AML-193 (cell line): Measurements from ENCODE around the gene C17orf114.
A peak's percentile ranks its signal among the peaks of the same experiment; 100 is the strongest.

ENCODE experiments used
- DNase-seq, 2 experiments: peaks; one replicate each; lab custom pipeline; 2025; lab: John Stamatoyannopoulos, UW

The C17orf114 gene

DNA sequence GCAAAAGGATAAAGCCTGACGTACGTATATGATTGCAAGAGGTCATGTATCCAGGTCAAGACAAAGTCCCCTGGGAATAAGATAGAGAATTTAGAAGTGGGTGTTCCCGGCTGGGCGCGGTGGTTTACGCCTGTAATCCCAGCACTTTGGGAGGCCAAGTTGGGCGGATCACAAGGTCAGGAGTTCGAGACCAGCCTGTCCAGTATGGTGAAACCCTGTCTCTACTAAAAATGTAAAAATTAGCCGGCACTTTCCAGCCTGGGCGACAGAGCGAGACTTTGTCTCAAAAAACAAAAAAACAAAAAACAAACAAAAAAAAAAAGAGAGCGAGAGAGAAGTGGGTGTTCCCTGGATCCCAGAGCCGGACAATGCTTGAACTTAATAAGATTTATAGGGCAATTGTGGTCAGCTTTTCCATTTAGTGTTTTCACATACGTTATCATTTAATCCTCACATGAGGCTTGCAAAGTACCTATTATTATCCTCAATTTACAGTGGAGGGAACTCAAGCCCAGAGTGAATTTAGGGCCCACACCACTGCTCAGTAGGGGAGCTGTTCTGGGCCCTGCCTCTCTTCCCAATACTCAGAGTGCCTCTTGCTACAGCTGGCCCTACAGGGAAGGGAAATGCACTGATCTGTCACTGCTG lies 13.8 kb downstream of the C17orf114 start:
- no peak for DNase-seq

- DNase-seq, result no peak
Measured at GRCh38 chr17:4786516-4786915, 15.6 kb downstream of the C17orf114 start.

GRCh38 chr17:4786106-4786511 lies 16.0 kb downstream of the C17orf114 start, which contains the start of gene VMO1:
VMO1 (minus strand) TSS chr17:4786364; CDS start chr17:4786352, 12 bp downstream.
- DNase-seq, result no peak

DNA sequence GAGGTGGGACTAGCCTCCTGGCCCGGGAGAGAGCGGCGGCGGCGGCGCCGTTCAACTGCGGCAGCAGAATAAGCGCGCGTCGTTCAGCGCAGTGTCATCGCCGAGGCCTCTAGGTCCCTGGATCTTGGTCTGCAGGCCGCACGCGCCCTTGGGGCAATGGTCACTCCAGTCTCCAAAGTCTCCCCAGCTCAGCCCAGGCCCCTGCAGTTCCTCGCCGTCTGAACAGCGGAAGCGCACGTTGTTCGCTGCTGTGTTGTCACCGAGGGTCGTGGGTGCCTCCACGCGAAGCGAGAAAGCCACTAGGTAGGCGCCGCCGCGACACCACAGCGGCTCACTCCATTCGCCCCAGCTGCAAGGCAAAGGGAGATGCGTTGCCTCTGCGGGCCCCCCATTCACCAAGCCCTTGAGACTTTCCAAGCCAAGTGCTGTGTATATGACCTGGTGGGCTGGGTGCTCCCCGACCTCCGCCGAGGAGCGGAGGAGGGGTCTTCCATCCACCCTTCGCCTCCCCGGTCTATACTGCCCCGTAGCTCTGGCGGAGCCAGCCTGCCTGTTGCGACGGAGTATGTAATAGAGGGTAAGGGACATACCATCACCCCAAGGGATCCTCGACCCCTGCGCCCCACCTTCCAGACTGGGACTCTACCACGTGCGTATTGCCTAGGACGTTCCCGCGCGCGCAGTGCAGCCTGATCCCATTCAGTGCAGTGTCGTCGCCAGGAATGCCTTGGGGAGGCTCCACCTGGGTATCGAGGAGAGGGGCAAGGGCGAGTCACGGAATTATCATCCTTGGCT lies 16.6 kb downstream of the C17orf114 start:
- no peak for DNase-seq

- DNase-seq, result no peak
Measured at GRCh38 chr17:4782652-4783051, 19.5 kb downstream of the C17orf114 start.

- no peak for DNase-seq
Measured at GRCh38 chr17:4780325-4780955, 21.7 kb downstream of the C17orf114 start.

DNA sequence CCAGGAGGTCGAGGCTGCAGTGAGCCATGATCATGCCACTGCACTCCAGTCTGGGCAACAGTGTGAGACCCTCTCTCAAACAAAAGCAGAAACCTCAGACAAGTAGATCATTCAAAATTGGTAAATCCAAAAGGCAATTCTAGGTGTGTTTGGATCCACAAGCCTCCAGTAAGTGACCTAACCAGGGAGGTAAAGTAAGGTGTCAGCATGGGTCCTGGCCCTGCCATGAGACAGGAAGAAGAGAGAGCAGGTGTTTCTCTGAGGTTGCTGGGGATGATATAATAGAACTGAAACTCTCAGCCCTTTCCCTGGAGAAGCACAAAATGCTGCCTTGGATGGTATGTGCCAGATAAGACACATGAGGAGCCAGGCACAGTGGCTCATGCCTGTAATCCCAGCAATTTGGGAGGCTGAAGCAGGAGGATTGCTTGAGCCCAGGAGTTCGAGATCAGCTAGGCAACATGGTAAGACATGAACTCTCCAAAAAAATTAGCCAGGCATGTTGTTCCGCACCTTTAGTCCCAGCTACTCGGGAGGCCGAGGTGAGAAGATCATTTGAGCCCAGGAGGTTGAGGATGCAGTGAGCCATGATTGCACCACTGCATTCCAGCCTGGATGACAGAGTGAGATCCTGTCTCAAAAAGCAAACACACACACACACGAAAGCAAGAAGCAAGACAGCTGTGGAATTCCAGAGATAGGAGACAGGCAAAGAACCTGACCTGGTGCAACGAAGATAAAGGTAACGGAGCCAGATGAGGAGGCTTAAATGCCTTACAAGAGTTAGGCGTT lies 24.0 kb downstream of the C17orf114 start:
- no peak for DNase-seq

DNA sequence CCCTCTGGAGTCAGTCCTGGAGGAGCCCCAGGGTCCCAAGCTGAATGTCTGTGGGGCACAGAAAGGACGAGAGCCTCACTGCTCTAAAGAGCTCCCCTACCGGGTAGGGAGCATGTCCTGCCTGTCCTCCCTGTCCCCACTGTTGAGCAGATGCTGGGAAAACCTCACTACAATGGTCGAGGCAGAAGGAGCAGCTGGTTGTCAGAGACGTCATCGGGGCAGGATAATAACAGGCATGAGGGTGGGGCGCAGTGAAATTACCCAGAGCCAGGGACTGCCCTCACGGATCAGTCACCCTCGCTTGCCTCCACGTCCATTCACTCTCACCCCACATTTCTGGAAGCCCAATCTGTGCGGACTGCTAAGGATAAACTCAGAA lies 29.9 kb downstream of the C17orf114 start:
- DNase-seq, result no peak

GRCh38 chr17:4771519-4772234 lies 30.5 kb downstream of the C17orf114 start, which contains the start of gene TM4SF5:
TM4SF5 (plus strand) TSS chr17:4771886; CDS start chr17:4771923, 37 bp downstream.
- DNase-seq, result no peak

GRCh38 chr17:4769628-4770027 lies 32.5 kb downstream of the C17orf114 start:
- no peak for DNase-seq

DNA sequence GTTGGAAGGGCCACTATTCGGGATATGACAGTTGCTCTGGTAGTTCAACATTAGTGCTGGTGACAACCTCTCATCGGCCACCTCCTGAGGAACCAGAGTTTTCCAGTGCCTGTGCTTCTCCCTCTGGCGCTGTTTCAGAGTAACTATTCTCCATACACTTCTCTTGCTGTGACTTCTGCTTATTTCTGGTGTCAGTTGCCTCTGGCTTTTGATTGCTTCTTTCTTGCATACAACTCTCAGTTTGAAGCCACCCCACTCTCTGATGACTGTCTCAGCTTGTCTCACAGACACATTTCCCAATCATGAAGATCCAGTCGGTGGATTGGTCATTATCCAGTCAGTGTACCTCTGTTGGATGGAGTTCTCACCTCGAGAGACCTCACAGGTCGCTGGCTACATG lies 33.8 kb downstream of the C17orf114 start:
- no peak for DNase-seq

- no peak for DNase-seq
Measured at GRCh38 chr17:4766723-4767122, 35.4 kb downstream of the C17orf114 start.

DNA sequence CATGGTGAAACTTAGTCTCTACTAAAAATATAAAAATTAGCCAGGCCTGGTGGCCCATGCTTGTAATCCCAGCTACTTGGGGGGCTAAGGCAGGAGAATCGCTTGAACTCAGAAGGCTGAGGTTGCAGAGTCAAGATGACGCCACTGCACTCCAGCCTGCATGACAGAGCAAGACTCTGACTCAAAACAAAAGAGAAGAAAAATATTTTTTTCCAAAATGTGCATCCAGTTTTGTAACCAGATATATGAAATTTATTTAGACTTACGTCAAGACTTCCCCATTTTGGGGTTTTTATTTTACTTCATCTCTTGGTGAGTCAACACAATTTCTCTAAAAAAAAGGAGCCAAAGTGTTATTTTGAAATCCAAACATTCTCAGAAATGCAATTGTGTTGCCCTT lies 35.9 kb downstream of the C17orf114 start:
- DNase-seq, result peak; percentile 37 to 45

DNA sequence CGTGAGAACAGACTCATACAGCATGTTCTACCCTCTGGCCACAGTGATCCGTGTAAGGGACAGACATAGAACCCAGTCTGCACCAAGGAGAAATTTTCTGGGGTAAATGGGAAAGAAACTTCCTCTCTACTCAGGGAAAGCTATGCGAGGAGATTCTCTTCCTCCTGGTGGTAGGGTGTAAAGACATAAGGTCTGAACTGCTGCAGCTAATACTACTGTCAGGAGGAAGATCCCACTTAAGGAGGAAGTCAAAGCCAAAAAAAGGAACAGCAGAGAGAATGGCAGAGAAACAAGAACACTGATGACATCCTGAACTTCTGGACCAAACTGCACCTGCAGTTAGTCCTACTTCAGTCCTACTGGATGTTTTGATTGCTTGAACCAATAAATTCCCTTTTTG lies 37.5 kb downstream of the C17orf114 start:
- DNase-seq, result peak; percentile 27 to 47

- DNase-seq, result no peak
Measured at GRCh38 chr17:4759776-4760236, 42.3 kb downstream of the C17orf114 start.

DNA sequence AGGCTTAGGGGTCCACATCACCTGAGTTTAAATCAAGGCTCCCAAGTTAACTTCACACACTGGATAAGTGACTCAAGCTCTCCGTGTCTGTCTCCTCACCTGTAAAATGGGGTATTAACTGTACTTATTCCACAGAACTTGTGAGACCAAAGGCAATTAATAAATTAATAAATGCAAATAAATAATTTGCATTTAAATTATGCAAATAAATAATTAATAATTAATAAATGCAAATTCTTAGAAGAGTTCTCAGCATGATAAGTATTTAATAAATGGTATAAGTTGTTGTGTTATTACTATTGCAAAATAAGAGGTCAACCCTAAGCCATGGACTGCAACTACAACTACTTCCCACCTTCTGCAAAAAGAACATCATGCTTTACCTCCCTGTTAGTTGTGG lies 48.7 kb downstream of the C17orf114 start:
- no peak for DNase-seq

- DNase-seq, result no peak
Measured at GRCh38 chr17:4751932-4752331, 50.2 kb downstream of the C17orf114 start.
